Activated B cell treated with CpG ODN at 0.5 μM for 24 hours (primary cell): ENCODE results near the gene PDLIM7. TPM values are rescaled to one million over a fixed set of nuclear protein-coding genes. Genes with fewer than 3 reads are reported as not detected.

Experiments
- ATAC-seq: fragments of 200-7000 bp; cut with Tn5 transposase; one replicate; pipeline ENCODE4 v1.10.0; 2021; ENCODE audit warnings: low read depth, mild to moderate bottlenecking, moderate library complexity
- CTCF ChIA-PET: fragments of 350-600 bp; sonication (Branson Sonifier 250); formaldehyde crosslinking; loops from one replicate; lab custom pipeline; 2021; ENCODE audit warnings: antibody characterized with exemption; lab: Charles Lee
- POLR2A ChIA-PET: fragments of 350-600 bp; sonication (Branson Sonifier 250); formaldehyde crosslinking; loops from one replicate; lab custom pipeline; 2021; ENCODE audit warnings: antibody characterized with exemption; lab: Charles Lee
- DNase-seq: peaks from one replicate; pipeline ENCODE4 v3.0.0; 2022
- H3K27ac Mint-ChIP-seq: one replicate; pipeline ENCODE4 v1.8.0; 2020; ENCODE audit warnings: mixed read lengths
- H3K27me3 Mint-ChIP-seq: one replicate; pipeline ENCODE4 v1.8.0; 2021; ENCODE audit warnings: mixed read lengths
- H3K36me3 Mint-ChIP-seq: one replicate; pipeline ENCODE4 v1.8.0; 2021; ENCODE audit warnings: low read depth, mixed read lengths
- H3K4me1 Mint-ChIP-seq: one replicate; pipeline ENCODE4 v1.8.0; 2021; ENCODE audit warnings: mixed read lengths
- H3K4me3 Mint-ChIP-seq: one replicate; pipeline ENCODE4 v1.8.0; 2020; ENCODE audit warnings: mild to moderate bottlenecking, mixed read lengths
- H3K9me3 Mint-ChIP-seq: one replicate; pipeline ENCODE4 v1.8.0; 2020; ENCODE audit warnings: mixed read lengths
- intact Hi-C: fragments of 100-400 bp; cut with micrococcal nuclease; formaldehyde crosslinking; loops from one replicate; pipeline ENCODE4 v1.15.1; 2024
- total RNA-seq: library from RNA; stranded (reverse); gene quantifications from 2 replicates; pipeline ENCODE4 v1.2.3, GENCODE V29; 2022
- TF ChIP-seq, protein P1 (sequence below): fragments of 200-600 bp; IDR thresholded peaks from one replicate; pipeline ENCODE4 v1.8.0; 2022; ENCODE audit warnings: antibody characterized with exemption, mild to moderate bottlenecking

PDLIM7 gene
- total RNA-seq, 1 donor from 2014 or later = 17.7 TPM

DNA sequence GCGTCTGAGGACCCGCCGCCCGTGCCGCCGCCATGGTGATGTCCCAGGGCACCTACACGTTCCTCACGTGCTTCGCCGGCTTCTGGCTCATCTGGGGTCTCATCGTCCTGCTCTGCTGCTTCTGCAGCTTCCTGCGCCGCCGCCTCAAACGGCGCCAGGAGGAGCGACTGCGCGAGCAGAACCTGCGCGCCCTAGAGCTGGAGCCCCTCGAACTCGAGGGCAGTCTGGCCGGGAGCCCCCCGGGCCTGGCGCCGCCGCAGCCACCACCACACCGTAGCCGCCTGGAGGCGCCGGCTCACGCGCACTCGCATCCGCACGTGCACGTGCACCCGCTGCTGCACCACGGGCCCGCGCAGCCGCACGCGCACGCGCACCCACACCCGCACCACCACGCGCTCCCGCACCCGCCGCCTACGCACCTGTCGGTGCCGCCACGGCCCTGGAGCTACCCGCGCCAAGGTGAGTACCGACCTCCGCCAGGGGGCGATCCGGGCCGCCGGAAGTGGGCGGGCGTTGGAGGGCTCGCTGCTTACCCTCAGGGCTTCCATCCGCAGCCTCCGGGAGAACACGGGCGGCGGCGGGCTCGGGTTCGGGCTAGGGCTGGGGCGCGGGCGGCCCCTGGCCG lies 42.3 kb downstream of the PDLIM7 start:
- peak overlapping the region; percentile 12 for H3K27ac Mint-ChIP-seq
- H3K4me1 Mint-ChIP-seq = peaks cover 28% of the 10 kb centered on the region
- ATAC-seq (peak; percentile 62), DNase-seq (peak; percentile 96)
- intact Hi-C loops = loop anchor here (1.0 to 5.0 kb wide), 3 partner anchors 29 to 323 kb away; partner anchors contain the start of genes GRK6, MXD3 and NSD1
- no peaks in the 10 kb centered on the region for H3K36me3 Mint-ChIP-seq
- H3K4me3 Mint-ChIP-seq = peak overlapping the region; percentile 91
- H3K27me3 Mint-ChIP-seq = no peaks in the 10 kb centered on the region
- TF ChIP-seq, protein P1, sequence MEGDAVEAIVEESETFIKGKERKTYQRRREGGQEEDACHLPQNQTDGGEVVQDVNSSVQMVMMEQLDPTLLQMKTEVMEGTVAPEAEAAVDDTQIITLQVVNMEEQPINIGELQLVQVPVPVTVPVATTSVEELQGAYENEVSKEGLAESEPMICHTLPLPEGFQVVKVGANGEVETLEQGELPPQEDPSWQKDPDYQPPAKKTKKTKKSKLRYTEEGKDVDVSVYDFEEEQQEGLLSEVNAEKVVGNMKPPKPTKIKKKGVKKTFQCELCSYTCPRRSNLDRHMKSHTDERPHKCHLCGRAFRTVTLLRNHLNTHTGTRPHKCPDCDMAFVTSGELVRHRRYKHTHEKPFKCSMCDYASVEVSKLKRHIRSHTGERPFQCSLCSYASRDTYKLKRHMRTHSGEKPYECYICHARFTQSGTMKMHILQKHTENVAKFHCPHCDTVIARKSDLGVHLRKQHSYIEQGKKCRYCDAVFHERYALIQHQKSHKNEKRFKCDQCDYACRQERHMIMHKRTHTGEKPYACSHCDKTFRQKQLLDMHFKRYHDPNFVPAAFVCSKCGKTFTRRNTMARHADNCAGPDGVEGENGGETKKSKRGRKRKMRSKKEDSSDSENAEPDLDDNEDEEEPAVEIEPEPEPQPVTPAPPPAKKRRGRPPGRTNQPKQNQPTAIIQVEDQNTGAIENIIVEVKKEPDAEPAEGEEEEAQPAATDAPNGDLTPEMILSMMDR = peak; percentile 30
- ChIA-PET POLR2A (interaction anchor here (0.6 to 6.0 kb wide), 21 partner anchors 9 to 673 kb away, joined by 3 to 101 read pairs (median 5); partner anchors contain the start of genes DOK3, GRK6, LMAN2 and PDLIM7), CTCF (interaction anchor here (0.6 to 13.5 kb wide), 29 partner anchors 11 to 343 kb away, joined by 3 to 293 read pairs (median 5); partner anchors contain the start of genes PDLIM7, PFN3 and TMED9)
- H3K9me3 Mint-ChIP-seq = no peaks in the 10 kb centered on the region

DNA sequence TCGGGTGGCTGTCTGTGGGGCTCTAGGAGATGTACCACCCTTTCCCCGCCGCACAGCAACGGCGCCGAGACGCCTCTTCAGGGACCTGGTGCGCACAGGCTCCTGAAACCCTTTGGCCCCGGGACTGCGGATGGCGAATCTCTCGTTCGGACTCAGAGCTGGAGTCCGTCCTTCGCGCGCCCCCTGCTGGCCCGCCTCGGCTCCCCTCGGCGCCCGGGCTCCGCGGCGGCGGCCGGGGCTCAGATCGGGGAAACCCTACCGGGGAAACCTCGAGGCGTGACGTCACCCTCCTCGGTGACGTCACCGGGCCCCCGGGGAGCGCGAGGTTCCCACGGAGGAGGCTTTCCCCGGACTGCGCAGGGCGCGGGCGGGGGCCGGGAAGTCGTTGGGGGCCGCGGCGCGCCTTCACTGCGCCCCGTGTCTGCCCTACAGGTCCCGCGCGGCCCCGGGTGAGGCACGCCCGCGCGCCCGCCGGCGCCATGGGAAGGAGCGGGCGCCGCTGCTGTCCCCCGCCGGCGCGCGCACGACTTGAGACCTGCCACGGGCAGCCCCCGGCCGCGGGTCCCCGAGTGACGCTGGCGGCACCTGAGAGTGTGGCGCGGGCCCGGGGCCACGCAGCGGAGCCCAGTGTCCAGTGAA lies 42.9 kb downstream of the PDLIM7 start:
- H3K36me3 Mint-ChIP-seq = no peaks in the 10 kb centered on the region
- peak overlapping the region; percentile 91 for H3K4me3 Mint-ChIP-seq
- peak; percentile 48 for ATAC-seq
- peak; percentile 97 for DNase-seq
- ChIA-PET CTCF (interaction anchor here (0.8 to 13.5 kb wide), 24 partner anchors 10 to 144 kb away, joined by 3 to 293 read pairs (median 5); partner anchors contain the start of genes PDLIM7, PFN3 and TMED9), POLR2A (interaction anchor here (0.6 to 6.0 kb wide), 19 partner anchors 8 to 674 kb away, joined by 3 to 101 read pairs (median 6); partner anchors contain the start of genes DOK3, GRK6, LMAN2 and PDLIM7)
- H3K9me3 Mint-ChIP-seq = no peaks in the 10 kb centered on the region
- H3K27me3 Mint-ChIP-seq = no peaks in the 10 kb centered on the region
- peak overlapping the region; percentile 12 for H3K27ac Mint-ChIP-seq
- H3K4me1 Mint-ChIP-seq = peaks cover 28% of the 10 kb centered on the region
- intact Hi-C loops = loop anchor here (1.0 to 5.0 kb wide), 6 partner anchors 23 to 322 kb away; partner anchors contain the start of genes GRK6, MXD3 and NSD1
- TF ChIP-seq, protein P1 = no peak

DNA sequence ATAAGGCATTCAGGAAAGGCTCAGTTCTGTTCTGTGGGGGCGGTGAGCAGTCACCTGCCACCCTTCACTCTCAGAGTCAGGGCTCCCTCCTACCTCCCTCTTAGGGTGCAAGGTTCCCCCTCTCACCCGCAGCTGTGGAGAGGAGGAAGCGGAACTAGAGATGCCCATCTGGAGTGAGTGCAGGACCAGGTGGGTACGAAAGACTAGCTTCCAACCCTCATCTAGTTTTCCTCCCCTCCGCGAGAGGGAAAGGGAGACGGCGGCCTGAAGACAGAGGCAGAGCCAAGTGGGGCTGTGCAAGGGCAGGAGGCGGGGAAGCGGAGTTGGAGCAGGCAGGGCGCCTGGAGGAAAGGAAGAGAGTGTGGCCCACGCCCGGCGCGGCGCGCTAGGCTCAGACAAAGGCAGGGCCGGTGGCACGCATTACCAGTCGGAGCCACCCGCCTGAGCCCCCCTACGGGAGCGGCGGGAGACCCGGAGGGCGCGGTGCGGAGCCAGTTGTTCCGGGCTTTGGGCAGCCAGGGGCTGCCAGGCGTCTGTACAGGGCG lies 43.5 kb downstream of the PDLIM7 start:
- peak; percentile 3 for ATAC-seq
- ChIA-PET CTCF (interaction anchor here (0.8 to 13.5 kb wide), 16 partner anchors 9 to 138 kb away, joined by 3 to 293 read pairs (median 6); partner anchors contain the start of genes PDLIM7 and PFN3), POLR2A (interaction anchor here (0.6 to 6.0 kb wide), 10 partner anchors 8 to 469 kb away, joined by 3 to 101 read pairs (median 19); partner anchors contain the start of genes DOK3, GRK6, LMAN2 and PDLIM7)
- TF ChIP-seq, protein P1 = no peak
- DNase-seq = no peak
- intact Hi-C loops = loop anchor here (1.0 to 2.0 kb wide), 4 partner anchors 23 to 143 kb away; partner anchors contain the start of gene MXD3
- Mint-ChIP-seq H3K36me3 (no peaks in the 10 kb centered on the region), H3K27ac (peak overlapping the region; percentile 77), H3K9me3 (no peaks in the 10 kb centered on the region), H3K4me1 (peaks cover 32% of the 10 kb centered on the region), H3K4me3 (peak overlapping the region; percentile 85), H3K27me3 (no peaks in the 10 kb centered on the region)

DNA sequence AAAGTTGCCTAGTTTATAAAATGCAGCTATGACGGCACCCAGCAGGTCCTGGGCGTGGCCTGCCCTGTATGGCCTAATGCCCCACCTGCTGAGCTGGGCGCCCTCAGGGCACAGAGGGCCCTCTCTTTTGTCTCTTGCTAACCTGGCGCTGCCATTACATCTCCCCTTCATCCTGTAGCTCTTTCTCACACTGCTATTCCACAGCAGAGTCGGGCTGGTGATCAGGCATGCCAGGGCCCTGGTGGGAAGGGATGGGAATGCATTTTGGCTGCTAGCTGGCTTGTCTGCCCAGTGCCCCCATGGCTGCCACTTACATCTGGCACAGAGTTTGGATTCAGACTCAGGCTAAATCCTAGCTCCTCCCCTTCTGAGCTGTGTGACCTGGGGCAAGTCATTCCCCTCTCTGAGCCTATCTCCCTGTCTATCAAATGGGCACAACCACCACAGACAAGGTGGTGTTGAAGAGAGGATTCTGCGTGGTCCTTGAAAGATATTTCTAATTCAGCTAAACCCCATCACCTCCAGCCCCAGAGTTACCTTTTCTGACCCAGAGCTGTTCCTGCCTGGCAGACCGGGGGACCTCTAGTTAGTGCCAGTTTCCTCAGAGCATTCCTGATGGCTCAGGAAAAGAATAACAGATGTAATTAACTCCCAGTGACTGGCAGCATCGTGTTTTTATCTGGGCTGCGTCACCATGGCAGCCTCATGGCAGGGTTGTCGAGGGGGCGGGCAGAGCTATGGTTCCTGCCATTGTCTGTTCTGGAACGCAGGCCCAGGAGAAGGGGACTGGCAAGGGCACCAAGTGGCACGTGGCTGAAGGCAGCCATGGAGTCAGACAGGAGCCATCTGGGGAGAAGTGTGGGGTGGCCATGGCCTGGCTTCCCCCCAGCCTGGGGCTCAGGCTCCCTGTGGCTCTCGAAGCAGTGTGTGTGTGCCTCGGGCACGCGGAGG lies 44.4 kb downstream of the PDLIM7 start:
- DNase-seq (no peak), ATAC-seq (no peak)
- CTCF ChIA-PET = interaction anchor here (1.2 to 13.5 kb wide), 6 partner anchors 19 to 143 kb away, joined by 3 to 293 read pairs (median 4); partner anchors contain the start of genes GRK6 and PFN3
- Mint-ChIP-seq H3K27me3 (no peaks in the 10 kb centered on the region), H3K4me3 (peak overlapping the region; percentile 85), H3K9me3 (no peaks in the 10 kb centered on the region), H3K4me1 (peaks cover 41% of the 10 kb centered on the region), H3K36me3 (no peaks in the 10 kb centered on the region), H3K27ac (no peak overlapping the region)
- POLR2A ChIA-PET = interaction anchor here (0.6 to 6.0 kb wide), 7 partner anchors 9 to 468 kb away, joined by 3 to 101 read pairs (median 20); partner anchors contain the start of genes DOK3, GRK6 and LMAN2
- intact Hi-C loops = no loop called here
- TF ChIP-seq, protein P1 = no peak
